Endodermal cell (in vitro differentiated cells): ENCODE measurements around the gene ETDC. TPM values are rescaled to one million over a fixed set of nuclear protein-coding genes. Genes with fewer than 3 reads are reported as not detected.

ENCODE experiments used
- DNase-seq: peaks from one replicate; pipeline ENCODE4 v3.0.0-alpha.2; 2017
- H3K27ac ChIP-seq: 2 replicates; pipeline ENCODE4 v1.5.1; 2013; ENCODE audit warnings: mild to moderate bottlenecking, low read depth, low read length, moderate library complexity
- H3K27me3 ChIP-seq: 2 replicates; pipeline ENCODE4 v1.6.1; 2013; ENCODE audit warnings: mild to moderate bottlenecking, low read length, moderate library complexity; ENCODE audit not compliant: insufficient read depth, control insufficient read depth, poor library complexity, severe bottlenecking
- H3K36me3 ChIP-seq: 2 replicates; pipeline ENCODE4 v1.7.0; 2013; ENCODE audit warnings: mild to moderate bottlenecking, low read length, moderate library complexity; ENCODE audit not compliant: control insufficient read depth, insufficient read depth
- H3K4me1 ChIP-seq: one replicate; pipeline ENCODE4 v1.7.0; 2013; ENCODE audit warnings: low read length; ENCODE audit not compliant: control insufficient read depth, insufficient read depth
- H3K4me3 ChIP-seq: 2 replicates; pipeline ENCODE4 v1.5.1; 2013; ENCODE audit warnings: mild to moderate bottlenecking, low read length, moderate library complexity
- H3K9ac ChIP-seq: 2 replicates; pipeline ENCODE4 v1.6.1; 2013; ENCODE audit warnings: mild to moderate bottlenecking, low read length, moderate library complexity; ENCODE audit not compliant: poor library complexity, severe bottlenecking; ENCODE audit errors: extremely low read depth
- H3K9me3 ChIP-seq: 2 replicates; pipeline ENCODE4 v1.6.1; 2013; ENCODE audit warnings: mild to moderate bottlenecking, low read length, moderate library complexity; ENCODE audit not compliant: control insufficient read depth
- H3K27ac Mint-ChIP-seq: 2 replicates; pipeline ENCODE4 v1.8.0; 2020; ENCODE audit warnings: mixed read lengths
- H3K27me3 Mint-ChIP-seq: 2 replicates; pipeline ENCODE4 v1.8.0; 2021; ENCODE audit warnings: mild to moderate bottlenecking, mixed read lengths; ENCODE audit not compliant: insufficient read depth
- H3K36me3 Mint-ChIP-seq: 2 replicates; pipeline ENCODE4 v1.8.0; 2020; ENCODE audit warnings: low read depth, mixed read lengths
- H3K4me1 Mint-ChIP-seq: 2 replicates; pipeline ENCODE4 v1.8.0; 2020; ENCODE audit warnings: mixed read lengths
- H3K4me3 Mint-ChIP-seq: 2 replicates; pipeline ENCODE4 v1.8.0; 2020; ENCODE audit warnings: mild to moderate bottlenecking, moderate library complexity, mixed read lengths
- H3K9me3 Mint-ChIP-seq: 2 replicates; pipeline ENCODE4 v1.8.0; 2020; ENCODE audit warnings: mild to moderate bottlenecking, mixed read lengths
- WGBS, 2 experiments: methylation state at CpG; one replicate each; pipeline versions ENCODE4 v1.1.5 to v1.1.7; 2013; ENCODE audit warnings: missing lambda C conversion rate in 2 of 2, mixed read lengths in 1 of 2; ENCODE audit not compliant: insufficient coverage in 1 of 2, insufficient read length in 1 of 2; 5-methylcytosine and 5-hydroxymethylcytosine counted together
- total RNA-seq, 2 donors: library from RNA; stranded (reverse); fragmentation: NEBNext Ultra II Directional in 1 of 2; extraction: Animal tissue kit (Norgen Biotek cat#: 25700) in 1 of 2; gene quantifications; 2 replicates in 1 of 2; 3 replicates in 1 of 2; pipeline ENCODE4 v1.2.1, GENCODE V29; 2021
- TF ChIP-seq, protein P1 (sequence below): fragments of 200-600 bp; sonication (generic); conservative IDR thresholded peaks from 2 replicates; pipeline ENCODE4 v1.5.0; 2021; ENCODE audit warnings: antibody characterized with exemption, mild to moderate bottlenecking

The ETDC gene
- total RNA-seq, 2 donors from 2014 or later, result not detected

DNA sequence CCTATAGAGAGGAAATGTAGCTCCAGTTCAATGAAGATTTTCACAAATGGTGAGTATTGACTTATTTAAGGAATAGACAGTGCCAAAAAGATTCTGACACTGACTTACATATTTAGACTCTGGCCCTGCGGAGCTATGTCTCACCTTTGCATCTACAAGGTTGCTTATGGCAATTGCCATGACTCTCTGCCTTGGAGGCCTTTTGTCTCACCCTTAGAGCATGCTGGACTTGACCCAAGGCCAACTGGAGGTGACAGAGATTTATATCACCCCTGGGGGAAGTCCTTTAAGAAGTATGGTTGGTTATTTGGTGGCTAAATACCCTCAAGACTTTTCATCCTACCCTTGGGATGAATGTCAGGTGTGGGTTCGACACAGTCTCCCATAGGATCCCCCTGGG lies 4.5 kb upstream of the ETDC start:
- H3K27ac ChIP-seq, result no peak overlapping the region
- no peaks in the 10 kb centered on the region for H3K27me3 ChIP-seq
- H3K9me3 ChIP-seq, result no peaks in the 10 kb centered on the region
- no peaks in the 10 kb centered on the region for H3K36me3 Mint-ChIP-seq
- H3K4me3 Mint-ChIP-seq, result no peak overlapping the region
- no peak overlapping the region for H3K4me3 ChIP-seq
- H3K9ac ChIP-seq, result no peak overlapping the region
- H3K4me1 ChIP-seq, result no peaks in the 10 kb centered on the region
- no peaks in the 10 kb centered on the region for H3K36me3 ChIP-seq
- H3K27ac Mint-ChIP-seq, result no peak overlapping the region
- 89% methylated on average over 2 of the region's 2 CpGs; no CpG with 5 or more reads in 1 of the 2 experiments for WGBS, 2 experiments
- DNase-seq, result no peak
- H3K27me3 Mint-ChIP-seq, result no peaks in the 10 kb centered on the region
- peaks cover 11% of the 10 kb centered on the region for H3K4me1 Mint-ChIP-seq
- H3K9me3 Mint-ChIP-seq, result peaks cover 60% of the 10 kb centered on the region
- TF ChIP-seq, protein P1, sequence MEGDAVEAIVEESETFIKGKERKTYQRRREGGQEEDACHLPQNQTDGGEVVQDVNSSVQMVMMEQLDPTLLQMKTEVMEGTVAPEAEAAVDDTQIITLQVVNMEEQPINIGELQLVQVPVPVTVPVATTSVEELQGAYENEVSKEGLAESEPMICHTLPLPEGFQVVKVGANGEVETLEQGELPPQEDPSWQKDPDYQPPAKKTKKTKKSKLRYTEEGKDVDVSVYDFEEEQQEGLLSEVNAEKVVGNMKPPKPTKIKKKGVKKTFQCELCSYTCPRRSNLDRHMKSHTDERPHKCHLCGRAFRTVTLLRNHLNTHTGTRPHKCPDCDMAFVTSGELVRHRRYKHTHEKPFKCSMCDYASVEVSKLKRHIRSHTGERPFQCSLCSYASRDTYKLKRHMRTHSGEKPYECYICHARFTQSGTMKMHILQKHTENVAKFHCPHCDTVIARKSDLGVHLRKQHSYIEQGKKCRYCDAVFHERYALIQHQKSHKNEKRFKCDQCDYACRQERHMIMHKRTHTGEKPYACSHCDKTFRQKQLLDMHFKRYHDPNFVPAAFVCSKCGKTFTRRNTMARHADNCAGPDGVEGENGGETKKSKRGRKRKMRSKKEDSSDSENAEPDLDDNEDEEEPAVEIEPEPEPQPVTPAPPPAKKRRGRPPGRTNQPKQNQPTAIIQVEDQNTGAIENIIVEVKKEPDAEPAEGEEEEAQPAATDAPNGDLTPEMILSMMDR, result no peak

DNA sequence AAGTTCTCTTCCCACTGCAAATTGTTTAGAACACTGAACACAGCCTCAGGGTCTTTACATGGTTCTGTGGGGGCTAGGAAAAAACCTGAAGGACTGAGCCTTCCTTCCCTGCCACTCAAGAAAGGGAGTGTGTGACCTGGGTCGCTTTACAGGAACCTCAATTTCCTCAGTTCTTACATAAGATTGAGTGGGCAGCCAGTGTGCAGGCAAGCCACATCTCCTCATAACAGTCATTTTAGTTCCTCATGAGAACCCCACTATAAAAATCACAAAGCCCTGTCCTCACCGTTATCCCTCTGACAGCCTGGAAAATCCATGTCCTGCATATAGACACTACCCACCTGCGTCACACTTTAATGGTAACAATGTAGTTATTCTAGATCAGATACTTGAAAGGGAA lies 2.1 kb upstream of the ETDC start:
- Mint-ChIP-seq H3K36me3 (no peaks in the 10 kb centered on the region), H3K27ac (no peak overlapping the region)

DNA sequence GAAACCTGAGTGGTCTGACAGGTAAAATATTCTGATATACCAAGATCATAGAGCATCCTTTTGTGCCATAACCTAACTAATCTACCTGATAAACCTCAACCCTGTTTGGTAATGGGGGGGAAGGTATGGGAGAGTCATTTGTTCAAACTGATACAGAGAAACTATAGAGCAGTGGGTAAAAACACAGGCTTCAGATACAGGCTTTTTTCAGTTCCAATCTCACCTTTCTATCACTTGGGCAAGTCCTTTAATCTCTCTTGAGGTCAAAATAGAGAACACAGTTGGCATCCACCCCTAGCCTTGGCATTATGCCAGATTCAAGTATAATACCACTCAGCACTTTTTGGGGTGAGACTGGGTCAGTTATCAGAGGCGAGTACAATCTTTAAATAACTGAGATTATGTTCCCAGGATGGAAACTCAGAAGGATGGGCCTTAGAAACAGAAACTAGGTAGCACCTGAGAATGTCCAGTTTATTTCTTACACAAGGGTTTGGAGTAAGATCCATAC lies 880 bp upstream of the ETDC start:
- Mint-ChIP-seq H3K27ac (no peak overlapping the region), H3K9me3 (peaks cover 68% of the 10 kb centered on the region), H3K27me3 (no peaks in the 10 kb centered on the region), H3K4me3 (no peak overlapping the region), H3K36me3 (no peaks in the 10 kb centered on the region), H3K4me1 (peaks cover 4% of the 10 kb centered on the region)
- DNase-seq, result no peak
- Histone ChIP-seq H3K27ac (no peak overlapping the region), H3K4me3 (no peak overlapping the region), H3K9ac (no peak overlapping the region), H3K9me3 (no peaks in the 10 kb centered on the region), H3K27me3 (no peaks in the 10 kb centered on the region), H3K36me3 (no peaks in the 10 kb centered on the region), H3K4me1 (no peaks in the 10 kb centered on the region)
- whole genome bisulfite sequencing, 2 experiments, result 100% methylated on average over 1 of the region's 1 CpG; no CpG with 5 or more reads in 1 of the 2 experiments
- TF ChIP-seq, protein P1, result no peak

More for the DNA sequence above, 2.1 kb upstream of the ETDC start:
- Mint-ChIP-seq H3K4me1 (peaks cover 11% of the 10 kb centered on the region), H3K9me3 (peaks cover 64% of the 10 kb centered on the region), H3K27me3 (no peaks in the 10 kb centered on the region), H3K4me3 (no peak overlapping the region)
- H3K9ac ChIP-seq, result no peak overlapping the region
- WGBS, 2 experiments, result 83% methylated on average over 1 of the region's 3 CpGs; no CpG with 5 or more reads in 1 of the 2 experiments
- H3K9me3 ChIP-seq, result no peaks in the 10 kb centered on the region
- H3K4me3 ChIP-seq, result no peak overlapping the region
- no peak overlapping the region for H3K27ac ChIP-seq
- H3K27me3 ChIP-seq, result no peaks in the 10 kb centered on the region
- H3K4me1 ChIP-seq, result no peaks in the 10 kb centered on the region
- no peak for DNase-seq
- TF ChIP-seq, protein P1, result no peak
- no peaks in the 10 kb centered on the region for H3K36me3 ChIP-seq
